ENCODE data around the gene CPB2.

The CPB2 gene, protein sequence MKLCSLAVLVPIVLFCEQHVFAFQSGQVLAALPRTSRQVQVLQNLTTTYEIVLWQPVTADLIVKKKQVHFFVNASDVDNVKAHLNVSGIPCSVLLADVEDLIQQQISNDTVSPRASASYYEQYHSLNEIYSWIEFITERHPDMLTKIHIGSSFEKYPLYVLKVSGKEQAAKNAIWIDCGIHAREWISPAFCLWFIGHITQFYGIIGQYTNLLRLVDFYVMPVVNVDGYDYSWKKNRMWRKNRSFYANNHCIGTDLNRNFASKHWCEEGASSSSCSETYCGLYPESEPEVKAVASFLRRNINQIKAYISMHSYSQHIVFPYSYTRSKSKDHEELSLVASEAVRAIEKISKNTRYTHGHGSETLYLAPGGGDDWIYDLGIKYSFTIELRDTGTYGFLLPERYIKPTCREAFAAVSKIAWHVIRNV

DNA sequence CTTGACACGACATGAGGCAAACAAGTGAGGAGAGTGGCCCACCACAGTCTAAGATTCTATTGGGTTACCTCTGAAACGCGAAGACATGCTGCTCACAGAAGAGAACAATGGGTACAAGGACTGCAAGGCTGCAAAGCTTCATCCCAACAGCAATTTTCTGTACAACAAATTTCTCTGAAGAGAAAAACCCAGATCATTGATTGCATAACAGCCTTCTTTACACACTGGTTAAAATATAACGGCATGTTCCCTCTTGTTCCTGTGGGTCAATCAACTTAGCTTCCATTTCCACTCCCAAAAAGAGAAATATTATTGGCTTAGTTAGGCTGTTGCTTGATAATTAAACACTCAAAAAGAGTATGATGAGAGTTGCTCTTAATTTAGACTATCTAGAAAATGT lies at the start of gene CPB2:
CPB2 (minus strand) TSS at position 166 of the 400 bp plus-strand sequence; CDS start at position 142, 24 bp downstream.
- no peak within 1 kb of the TSS for H3K4me3 ChIP-seq (ENCODE audit: low read depth, low read length)
- in situ Hi-C loops (cut with HindIII; ENCODE audit: low sequenced_read_pairs), result no loop called here
- DNase-seq (ENCODE audit: low read depth, low spot score), result no peak
- TF ChIP-seq, protein P1, sequence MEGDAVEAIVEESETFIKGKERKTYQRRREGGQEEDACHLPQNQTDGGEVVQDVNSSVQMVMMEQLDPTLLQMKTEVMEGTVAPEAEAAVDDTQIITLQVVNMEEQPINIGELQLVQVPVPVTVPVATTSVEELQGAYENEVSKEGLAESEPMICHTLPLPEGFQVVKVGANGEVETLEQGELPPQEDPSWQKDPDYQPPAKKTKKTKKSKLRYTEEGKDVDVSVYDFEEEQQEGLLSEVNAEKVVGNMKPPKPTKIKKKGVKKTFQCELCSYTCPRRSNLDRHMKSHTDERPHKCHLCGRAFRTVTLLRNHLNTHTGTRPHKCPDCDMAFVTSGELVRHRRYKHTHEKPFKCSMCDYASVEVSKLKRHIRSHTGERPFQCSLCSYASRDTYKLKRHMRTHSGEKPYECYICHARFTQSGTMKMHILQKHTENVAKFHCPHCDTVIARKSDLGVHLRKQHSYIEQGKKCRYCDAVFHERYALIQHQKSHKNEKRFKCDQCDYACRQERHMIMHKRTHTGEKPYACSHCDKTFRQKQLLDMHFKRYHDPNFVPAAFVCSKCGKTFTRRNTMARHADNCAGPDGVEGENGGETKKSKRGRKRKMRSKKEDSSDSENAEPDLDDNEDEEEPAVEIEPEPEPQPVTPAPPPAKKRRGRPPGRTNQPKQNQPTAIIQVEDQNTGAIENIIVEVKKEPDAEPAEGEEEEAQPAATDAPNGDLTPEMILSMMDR (IDR thresholded peaks at IDR 0.05; ENCODE audit: low read depth, low read length), result no peak

DNA sequence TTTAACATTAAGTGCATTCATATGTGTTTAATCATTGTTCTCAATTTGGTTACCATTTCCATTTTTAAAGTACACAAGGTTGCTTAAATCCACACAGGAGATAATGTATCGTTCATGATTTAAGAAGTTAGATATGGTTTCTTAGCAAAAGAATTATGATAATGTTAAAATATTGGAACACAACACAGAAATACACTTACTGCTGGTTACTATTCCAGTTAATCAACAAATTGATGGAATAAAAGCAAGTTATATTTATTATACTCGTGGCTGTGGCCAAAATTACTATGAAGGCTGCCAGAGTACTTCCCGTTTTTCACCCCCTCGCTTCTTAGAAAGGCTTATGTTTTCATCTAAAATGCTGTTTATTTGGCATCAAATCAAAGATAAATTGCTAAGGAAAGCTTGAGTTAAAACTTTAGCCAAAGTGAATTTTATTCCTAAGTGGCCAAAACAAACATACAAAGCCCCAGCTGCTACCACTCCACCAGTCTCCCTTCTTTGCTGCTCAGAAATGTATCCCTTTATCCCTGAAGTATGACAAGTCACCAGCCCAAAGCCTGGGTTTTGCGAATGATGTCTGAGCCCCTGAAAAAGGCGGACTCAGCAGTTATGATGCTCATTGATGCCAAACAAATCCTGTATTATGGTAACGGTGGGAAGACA lies 49.4 kb upstream of the CPB2 start:
- TF ChIP-seq, protein P1 (IDR thresholded peaks at IDR 0.05; ENCODE audit: low read depth, low read length), result no peak
- H3K4me3 ChIP-seq (ENCODE audit: low read depth, low read length), result no peak overlapping the region
- no peak for DNase-seq (ENCODE audit: low read depth, low spot score)
- in situ Hi-C loops (cut with HindIII; ENCODE audit: low sequenced_read_pairs), result no loop called here

DNA sequence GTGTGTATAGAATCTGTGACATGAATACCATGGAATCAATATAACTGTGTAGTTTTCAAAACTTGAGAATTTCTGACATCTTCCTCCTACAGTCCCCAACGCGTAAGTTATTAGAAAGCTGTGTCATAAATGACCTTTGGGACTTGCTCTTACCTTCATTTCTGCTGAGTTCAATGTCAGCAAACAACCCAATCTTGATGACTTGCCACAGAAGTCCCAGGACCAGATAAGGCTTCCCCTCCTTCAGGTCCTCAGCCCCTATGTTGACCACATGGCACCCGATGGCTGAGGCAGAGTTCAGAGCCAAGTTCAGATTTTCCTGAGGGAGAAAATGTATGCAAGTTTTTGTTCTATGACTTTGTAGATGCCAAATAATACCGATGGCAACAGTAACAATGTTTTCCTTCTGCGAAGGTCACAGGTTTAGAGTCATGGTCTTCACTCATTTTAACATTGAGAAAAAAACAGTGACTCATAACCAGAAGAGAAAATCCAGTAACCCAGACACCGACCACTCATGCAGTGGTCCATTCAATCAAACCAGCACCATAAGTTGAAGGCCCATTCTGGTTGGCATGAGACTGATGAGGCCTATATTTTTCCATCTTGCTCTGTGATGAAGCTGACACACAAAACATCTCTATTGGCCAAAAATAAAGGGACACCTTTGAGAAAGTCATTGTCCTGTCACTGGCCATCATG lies 47.9 kb upstream of the CPB2 start:
- TF ChIP-seq, protein P1 (IDR thresholded peaks at IDR 0.05; ENCODE audit: low read depth, low read length), result no peak
- DNase-seq (ENCODE audit: low read depth, low spot score), result no peak
- in situ Hi-C loops (cut with HindIII; ENCODE audit: low sequenced_read_pairs), result no loop called here
- no peak overlapping the region for H3K4me3 ChIP-seq (ENCODE audit: low read depth, low read length)

DNA sequence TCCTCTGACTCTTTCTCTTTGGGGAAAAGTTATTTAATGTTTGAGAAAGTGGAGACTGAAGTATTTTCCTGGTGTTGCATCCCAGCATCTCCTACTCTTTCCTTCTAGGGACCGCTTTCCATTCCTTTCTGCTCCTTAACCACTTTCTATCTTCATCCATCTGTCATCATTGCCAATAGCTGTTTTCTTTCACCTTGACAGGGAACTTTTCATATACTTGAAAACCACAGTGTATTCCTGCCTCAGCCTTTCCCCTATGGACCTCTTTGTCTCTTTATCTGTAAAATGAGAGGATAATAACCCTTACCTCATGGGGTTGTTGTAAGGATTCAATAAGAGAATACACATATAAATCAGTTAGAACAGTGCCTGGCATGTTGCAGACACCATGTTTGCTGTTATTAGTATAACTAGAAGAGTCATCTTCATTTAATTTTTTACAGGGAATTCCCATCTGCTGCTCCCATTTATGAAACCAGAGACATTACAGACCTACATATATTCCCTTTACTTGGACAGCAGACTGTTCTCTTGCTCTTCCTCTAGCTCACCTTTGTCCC lies 45.4 kb upstream of the CPB2 start:
- TF ChIP-seq, protein P1 (IDR thresholded peaks at IDR 0.05; ENCODE audit: low read depth, low read length), result no peak

DNA sequence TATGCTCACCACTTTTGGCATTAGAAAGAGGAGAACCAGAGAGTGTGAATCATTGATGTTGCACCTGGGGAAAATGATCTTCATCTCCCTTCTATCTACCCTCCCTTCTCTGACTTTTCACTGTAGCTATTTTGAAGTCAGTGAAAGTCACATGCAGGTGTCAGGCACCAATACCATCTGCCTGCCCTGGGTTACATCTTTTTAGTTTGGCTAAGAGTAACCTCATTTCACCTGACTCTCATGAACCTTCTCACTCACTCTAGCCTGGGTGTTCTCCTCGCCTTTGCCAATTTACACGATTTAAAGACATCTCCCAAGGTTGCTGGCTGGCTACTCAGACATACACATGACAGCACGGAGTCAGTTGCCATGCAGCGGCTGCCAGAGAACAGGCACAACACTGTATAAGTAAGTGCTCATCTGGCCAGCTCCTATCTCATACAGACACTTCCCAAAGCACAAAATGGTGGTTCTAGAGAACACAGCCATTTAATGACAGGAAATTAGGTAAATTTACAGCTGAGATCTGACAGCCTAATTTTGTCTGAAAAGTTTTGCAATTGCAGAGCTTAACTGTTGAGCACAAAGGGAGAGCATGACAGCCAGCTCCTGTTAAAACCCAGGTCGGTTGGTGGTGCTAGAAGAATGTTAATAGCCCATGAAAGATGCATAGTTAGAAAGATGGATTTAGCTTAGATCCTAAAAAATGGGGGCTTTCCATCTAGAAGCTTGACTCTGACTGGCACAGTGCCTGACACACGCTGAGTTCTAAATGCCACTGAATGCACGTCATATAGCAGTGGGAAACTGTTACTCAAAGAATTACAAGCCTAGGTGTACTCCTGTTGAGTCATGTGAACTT lies 44.7 kb upstream of the CPB2 start:
- in situ Hi-C loops (cut with HindIII; ENCODE audit: low sequenced_read_pairs), result no loop called here
- TF ChIP-seq, protein P1 (IDR thresholded peaks at IDR 0.05; ENCODE audit: low read depth, low read length), result no peak
- H3K4me3 ChIP-seq (ENCODE audit: low read depth, low read length), result no peak overlapping the region
- peak; percentile 83 for DNase-seq (ENCODE audit: low read depth, low spot score)

More for the DNA sequence above, 45.4 kb upstream of the CPB2 start:
- H3K4me3 ChIP-seq (ENCODE audit: low read depth, low read length), result no peak overlapping the region
- DNase-seq (ENCODE audit: low read depth, low spot score), result no peak
- in situ Hi-C loops (cut with HindIII; ENCODE audit: low sequenced_read_pairs), result no loop called here
